Hematopoietic multipotent progenitor cell treated with erythropoietin and hydrocortisone succinate and interleukin-3 and kit ligand, for 15 days (in vitro differentiated cells): ENCODE results near the gene ZBTB7C.

Source experiments
- DNase-seq: peaks from one replicate; pipeline ENCODE4 v3.0.0-alpha.2; 2015; ENCODE audit warnings: low spot score

Gene ZBTB7C

DNA sequence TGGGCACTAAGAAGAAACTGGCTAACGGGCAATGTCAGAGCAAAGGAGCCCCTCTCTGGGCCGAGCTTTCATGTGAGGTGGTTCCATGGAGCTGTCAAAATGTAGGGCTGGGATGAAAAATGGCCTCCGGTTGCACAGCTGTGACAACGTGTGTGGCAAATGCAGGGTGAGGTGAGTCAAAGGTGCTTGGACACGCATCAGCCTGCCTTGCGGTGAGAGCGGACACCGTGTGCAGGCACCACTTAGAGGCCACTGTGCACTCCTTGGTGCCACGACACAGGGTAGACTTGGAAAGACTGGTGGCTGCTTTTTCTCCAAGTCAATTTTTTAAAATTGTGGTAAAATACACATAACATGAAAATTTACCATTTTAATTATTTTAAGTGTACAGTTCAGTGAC, 195.4 kb downstream of the ZBTB7C start:
- no peak for DNase-seq

DNA sequence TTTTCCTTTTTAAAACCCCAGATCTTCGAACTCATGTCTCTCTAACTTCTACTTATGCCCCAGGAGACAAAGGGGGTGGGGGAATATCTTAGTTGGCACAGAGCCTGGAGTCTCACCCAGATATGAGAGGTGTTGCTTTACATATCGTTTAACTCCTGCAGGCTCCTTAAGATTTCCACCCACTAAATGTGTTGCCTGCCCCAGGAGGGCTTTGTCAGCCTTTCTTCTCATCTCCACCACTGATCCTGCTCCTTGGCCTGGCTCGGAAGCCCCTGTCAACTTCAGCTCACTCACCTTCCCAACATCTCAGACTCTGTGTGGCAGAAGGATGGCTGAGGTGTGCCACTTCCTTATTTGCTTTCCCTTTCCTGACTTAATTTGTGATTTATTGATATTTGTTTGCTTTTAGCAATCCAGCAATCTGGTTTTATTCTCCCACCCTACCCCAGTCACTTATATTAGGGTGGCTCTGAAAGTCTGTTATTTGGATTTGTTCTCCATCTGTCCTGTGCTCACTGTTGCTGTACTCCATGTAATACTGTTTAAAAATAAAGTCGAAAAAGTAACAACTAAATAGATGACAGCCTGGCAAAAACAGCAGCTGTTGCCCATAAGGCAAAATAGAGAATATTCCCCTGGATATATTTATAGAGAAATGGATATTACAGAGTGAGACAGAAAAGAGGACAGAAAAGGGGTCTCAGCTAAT, 200.6 kb downstream of the ZBTB7C start:
- no peak for DNase-seq

DNA sequence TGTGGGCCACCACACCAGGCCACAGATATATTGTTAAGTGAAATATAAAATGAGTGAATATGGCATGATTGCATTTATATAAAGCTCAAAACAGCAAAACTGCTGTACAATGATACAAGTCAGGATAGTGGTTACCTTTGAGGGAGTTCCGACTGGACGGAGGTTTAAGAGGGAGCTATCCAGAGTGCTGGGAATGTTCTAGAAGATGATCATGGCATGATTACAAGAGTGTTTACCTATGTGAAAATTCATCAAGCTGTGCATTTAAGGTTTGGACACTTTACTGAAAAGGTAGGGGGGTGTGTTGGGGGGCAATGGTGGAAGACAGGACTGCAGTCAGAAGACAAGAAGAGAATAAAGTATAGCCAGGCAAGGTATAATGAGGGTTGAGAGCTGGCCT, 201.4 kb downstream of the ZBTB7C start:
- DNase-seq: no peak

DNA sequence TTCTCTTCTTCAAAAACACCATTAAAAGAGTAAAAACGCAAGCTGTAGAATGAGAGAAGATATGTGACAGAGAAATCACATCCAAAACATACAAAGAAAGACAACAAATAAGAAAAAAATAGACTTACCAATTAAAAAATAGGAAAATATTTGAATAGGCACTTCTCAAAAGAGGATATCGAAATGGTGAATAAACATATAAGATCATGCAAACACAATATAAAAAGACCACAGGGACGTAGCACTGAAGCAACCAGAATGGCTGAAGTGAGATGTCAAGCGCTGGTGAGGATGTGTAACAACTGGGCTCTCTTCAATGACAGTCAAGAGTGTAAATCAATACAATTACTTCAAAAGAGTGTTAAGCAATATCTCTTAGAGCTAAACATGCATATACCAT, 202.3 kb downstream of the ZBTB7C start:
- no peak for DNase-seq

DNA sequence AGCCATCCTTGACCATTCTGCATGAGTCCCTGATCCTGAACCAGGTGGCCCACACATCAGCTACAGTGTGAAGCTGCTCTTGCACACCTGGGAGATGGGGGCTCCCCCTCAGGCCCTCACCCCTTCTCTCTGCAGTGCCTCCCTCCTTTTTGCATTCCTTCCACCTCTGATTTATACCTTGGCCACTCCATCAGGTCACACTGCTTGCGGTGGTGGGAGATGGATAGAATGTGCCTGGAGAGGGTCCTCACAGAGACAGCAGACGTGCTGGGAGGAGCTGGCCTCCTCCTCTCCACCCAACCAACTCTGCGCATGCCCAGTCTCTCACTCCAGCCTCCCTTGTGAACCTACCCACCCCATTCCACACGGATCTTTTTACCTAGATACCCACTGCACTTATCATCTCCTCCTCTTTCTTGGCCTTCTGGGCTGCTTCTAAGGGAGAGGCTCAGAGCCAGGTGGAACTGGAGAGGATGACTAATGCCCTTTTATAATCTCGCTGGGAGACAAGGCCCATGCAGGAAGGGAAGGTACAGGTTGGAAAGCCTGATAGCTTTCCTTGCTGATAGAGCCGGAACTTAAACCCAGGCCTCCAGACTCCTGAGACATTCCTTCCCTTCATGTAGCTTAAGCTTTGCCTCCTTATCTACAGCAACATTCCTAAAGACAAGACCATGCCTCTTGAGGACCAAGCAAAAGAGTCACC, 205.1 kb downstream of the ZBTB7C start:
- no peak for DNase-seq

DNA sequence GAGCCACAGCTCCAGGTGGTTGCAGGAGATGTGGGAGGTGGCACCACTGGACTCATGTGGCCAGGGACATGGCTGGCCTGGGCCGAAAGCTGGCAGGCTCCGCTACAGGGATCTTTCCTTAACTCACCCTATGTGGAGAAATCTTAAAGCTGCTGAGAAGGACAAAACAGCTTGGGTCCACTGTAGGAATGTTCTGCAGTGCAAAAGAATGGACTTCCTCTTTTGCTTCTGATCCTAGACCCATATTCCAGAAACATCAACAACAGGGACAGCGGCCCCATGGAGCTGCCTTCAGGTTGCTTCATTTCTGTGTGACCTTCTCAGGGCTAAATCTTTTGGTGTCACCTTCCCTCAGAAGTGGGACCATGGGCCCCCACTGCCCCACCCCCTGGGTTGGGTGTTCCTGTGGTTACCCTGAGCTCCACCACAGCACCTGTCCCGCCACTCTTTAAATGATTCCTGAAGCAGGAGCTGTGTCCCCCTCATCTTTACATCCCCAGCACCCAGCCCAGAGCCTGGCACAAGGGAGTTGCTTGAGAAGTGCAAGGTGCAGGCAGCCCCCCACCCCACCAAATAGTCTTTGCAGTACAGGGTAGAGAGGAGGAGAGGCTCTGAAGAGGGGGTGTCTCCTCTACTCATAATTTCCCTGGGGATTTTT, 205.8 kb downstream of the ZBTB7C start:
- DNase-seq: no peak

DNA sequence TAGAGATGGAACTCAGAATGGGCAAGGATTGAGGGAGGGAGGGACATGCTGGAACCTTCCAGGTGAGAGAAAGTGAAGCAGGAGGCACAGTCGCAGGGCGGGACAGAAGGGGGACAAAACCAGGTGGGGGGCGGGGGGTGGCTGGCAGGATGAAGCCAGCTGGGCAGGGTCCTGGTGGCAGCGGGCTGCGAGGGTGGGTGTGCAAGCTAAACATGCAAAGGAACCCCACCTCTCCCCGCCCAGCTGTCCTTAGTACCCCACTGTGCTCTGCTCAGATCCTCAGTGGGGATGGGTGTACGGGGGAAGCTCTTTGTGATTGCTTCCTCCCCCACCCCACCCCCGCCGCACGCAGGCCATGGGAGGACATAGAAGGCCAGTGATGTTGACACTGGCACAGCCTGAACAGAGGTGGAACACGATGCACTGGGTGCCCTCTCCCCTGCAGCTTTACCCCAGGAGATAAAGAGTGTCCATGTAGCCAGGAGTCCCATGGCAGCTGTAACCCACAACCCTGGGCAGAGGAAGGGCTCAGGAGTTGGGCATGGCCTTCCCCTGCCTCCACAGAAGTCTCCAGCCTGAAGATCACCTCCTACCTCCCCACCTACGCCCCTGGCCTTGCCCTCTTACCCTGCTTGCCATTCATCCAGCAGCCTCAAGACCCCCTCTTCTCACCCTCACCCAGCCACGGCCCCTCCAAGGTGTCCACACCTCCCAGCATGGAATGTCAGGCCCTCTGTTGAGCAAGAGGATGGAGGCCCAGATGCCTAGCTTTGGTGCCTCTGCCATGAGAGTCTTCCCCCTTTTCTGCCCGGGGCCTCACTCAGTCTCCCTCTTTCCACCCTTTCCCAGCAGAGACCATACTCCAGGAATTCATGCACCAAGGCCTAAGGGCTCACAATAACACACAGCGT, 206.6 kb downstream of the ZBTB7C start:
- no peak for DNase-seq

DNA sequence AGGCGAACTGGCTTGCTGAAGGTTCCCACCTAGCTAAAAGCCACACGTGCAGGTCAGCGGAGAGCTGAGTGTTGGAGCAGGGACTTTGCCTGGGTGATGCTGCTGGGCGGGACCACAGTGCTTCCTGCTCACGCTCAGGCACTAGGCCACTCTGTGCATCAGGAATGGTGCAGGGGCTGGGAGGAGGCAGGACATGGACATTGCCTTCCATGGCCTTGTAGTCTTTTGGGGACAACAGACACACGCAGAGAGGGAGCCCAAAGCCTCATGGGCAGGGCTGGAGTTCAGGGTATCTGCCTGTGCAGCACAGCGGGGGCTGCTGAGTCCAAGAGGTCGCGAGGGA, 207.2 kb downstream of the ZBTB7C start:
- DNase-seq: no peak

DNA sequence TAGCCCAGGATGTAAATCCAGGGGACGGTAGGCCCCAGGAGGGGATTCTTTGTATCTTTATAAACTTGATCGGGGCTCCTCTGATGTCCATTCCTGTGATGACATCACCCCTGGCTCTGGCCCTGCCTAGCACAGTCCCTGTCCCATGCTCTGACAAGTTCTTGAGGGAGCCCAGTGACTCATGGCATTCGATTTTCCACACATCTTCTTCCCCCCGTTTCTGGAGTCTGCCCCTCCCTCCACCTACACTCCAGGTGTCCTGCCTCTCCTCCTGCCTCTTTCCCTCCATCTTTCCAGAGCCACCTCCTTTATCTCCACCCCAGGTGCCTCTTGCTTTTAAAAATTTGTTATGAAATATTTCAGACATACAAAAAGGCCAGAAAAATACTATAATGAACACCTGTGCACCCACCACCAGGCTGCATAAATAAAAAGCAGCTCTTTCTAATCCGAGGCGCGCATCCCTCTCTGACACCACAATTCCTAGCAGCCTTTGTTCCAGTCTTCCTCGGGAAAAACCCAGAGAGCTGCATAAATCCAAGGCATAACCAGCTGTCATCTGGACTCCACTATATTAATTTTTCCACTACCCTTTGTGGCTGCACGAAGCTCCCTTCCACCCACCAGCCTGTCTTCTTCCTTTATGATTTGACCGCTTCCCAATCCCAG, 207.7 kb downstream of the ZBTB7C start:
- DNase-seq: no peak

DNA sequence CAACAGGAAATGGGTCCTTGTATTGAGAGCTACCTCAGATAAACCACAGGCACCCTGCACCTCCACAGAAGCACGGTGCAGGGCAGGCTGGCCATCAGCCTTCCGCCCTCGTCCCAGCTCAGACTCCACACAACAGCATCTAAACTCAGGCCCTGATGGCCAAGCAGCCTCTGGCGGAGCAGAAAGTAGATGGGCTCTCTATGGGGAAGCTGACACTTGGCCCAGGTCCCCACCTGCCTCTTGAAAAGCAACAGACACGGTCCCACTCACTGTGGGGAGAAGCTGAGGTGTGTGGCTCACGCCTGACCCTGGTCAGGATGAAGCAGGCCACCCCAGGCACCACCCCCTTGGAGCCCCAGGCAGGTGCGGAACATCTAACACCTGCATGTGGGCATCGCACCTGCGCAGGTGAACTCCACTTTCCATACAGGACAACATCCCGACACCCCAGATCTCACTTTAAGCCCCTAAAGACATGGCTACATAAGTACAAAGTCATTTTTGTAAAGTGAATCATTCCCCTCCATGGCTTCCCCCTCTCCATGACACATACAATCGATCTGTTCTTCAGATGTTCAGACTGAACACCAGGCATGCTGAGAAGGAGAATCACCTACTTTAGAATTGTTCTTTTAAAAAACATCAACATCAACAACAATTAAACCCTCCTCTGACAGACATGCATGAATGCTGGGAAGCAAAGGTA, 208.4 kb downstream of the ZBTB7C start:
- DNase-seq: no peak

DNA sequence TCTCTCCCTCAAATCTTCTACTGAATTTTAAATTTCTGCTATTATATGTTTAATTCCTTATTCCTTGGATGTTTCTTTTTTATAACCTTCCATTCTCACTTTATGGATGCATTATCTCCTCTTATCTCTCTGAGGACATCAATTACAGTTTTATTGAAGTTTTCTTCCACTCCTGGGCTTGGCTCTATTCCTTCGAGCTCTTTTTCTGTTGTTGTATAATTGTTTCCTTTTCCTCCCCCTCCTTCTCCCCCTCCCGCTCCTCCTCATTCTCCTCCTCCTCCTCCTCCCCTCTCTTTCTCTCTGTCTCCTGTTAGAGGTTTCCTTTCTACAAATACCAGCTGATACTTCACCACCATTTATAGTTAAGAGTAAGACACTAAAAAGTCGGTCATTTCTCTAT, 209.8 kb downstream of the ZBTB7C start:
- DNase-seq: no peak

DNA sequence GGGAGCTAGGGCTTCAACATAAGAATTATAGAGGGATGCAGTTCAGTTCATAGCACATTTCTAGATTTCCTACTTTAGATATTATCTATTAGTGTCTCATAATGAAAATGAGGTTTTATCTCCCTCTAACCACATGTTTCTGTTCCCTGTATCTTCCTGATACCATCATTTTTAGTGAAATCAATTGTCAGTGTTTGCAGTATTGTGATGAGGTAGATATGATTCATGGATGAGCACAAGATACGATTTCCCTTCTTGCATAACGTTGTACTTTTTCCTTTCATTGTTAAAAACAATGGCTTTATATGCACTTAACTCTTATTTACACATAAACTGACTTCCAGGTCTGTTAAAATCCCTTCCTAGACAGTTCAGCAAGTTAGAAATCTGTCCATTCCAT, 211.4 kb downstream of the ZBTB7C start:
- DNase-seq: no peak

DNA sequence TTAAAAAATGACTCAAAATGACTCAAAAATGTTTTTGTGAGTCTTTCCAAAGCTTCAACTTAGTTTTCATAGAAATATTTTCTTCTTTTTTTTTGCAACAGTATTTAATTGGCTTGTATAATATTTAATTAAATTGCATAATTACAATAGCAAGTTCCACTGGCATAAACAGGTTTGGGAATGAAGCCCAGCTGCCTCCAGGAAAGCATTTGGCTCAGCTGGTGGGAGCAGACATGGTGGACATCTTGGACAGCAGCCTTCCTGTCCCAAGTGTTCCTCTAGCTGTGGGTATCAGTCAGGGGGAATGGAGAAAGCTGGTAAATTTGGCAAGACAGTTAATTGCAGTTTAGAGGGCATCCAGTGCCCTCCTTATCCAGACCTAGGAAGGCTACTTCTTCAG, 213.4 kb downstream of the ZBTB7C start:
- no peak for DNase-seq

DNA sequence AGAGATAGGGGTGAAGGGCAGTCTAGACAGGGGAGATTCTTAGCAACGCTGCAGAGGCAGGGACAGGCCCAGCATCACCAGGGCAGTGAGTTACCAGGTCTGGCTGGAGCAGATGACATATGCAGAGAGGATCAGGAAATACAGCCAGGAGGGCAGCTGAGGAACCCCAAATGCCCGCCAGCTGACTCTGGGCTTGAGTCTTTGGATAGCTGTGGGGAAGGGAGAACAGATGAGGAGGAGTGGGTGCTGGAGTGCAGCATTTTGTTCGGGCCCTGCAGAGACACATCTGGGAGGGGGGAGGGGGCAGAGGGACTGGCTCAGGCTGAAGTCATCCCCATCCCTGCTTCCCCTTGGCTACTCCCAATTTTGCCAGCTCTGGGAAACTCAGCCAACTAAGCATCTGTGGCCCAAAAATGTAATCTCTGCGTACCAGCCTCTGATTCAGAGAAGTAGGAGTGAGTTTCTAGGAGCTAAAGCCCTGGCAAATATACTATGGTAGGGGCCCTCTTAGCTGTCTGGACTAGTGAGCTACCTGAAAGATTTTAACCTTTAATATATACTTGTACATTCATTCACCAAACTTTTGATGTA, 214.5 kb downstream of the ZBTB7C start:
- DNase-seq: no peak

DNA sequence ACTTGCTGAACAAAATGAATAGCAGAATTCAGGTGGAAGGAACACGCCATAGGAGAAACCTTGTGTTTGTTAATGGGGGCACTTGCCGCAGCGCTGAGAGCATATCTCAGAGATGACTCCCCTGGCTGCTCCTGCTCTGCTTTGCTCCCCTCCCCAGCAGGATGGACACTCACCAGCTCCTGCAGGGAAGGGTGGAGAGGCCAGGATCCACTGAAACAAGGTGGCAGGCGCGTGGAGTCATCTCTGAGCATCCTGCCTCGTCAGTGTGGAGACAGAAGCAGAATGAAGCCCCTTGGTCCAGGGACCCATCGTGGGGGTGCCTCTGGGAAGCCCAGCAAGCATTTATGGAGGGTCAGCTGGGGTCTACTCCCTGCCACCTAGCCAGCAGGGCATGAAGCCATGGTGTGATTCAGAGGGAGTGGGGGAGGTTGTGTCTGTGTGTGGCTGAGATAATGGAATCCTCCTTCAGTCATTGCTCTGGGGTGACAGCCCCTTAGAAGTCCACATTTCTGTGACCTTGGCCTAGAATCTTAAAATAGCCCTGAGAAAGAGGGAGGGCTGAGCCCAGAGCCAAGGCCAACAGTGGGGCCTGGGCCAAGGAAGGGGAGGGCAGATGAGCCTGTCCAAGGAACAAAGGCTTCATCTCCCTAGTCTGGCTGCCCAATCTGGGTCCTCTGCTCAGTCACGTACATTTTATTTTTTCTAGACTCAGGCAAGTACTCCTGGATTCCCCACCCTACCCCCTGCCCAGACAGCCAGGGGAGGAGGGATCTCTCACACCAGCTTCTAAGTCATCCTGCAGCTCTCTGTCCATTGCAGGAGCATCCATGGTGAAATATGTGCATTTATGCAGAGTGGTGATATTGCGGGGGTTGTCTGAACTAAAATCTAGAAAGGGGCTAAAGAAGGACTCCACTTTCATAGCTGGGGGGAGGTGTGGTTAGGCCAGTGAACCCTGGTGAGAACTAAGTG, 215.4 kb downstream of the ZBTB7C start:
- no peak for DNase-seq

DNA sequence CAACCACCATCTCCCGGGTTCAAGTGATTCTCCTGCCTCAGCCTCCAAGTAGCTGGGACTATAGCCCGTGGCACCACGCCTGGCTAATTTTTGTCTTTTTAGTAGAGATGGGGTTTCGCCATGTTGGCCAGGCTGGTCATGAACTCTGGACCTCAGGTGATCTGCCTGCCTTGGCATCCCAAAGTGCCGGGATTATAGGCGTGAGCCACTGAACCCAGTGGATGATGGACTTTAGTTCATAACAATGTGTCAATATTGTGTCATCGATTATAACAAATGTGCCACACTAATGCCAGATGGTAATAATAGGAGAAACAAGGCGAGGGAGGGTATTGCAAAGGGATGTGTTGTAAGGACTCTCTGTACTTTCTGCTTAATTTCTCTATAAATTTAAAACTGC, 216.6 kb downstream of the ZBTB7C start:
- no peak for DNase-seq

DNA sequence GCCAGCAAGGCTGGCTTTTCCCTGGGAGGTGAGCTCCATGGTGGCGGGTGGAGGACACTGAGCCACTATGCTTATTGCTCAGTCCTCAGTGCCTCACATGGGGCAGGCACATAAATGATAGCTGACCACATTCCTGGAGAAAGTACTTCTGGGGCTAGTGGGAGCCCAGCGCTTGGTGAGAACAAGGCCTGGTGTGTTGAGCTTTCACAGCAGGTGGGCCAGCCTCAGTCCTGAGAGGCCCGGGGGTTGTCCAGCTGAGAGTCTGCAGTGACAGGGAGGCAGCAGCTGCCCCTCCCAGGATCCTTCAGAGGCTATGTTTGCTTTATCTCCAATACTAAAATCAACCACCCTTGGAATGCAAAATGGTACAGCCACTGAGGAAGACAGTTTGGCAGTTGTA, 217.7 kb downstream of the ZBTB7C start:
- DNase-seq: no peak

DNA sequence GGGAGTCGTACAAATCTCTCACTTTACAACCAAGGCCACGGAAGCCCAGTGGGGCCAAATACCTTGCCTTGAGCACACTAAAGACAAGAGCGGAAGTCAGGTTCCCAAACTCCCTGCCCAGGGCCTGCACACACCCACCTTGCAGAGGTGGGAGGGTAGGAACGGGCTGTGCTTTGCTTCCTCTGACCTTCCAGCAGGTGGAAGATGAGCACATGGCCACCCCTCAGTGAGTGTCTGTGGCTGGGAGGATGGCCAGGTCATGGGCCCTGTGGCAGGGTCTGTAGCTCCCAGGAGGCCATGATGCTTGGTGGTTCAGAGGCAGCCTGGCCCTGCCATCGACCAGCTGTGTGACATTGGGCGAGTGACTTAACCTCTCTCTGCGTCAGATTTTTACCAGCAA, 218.2 kb downstream of the ZBTB7C start:
- no peak for DNase-seq

DNA sequence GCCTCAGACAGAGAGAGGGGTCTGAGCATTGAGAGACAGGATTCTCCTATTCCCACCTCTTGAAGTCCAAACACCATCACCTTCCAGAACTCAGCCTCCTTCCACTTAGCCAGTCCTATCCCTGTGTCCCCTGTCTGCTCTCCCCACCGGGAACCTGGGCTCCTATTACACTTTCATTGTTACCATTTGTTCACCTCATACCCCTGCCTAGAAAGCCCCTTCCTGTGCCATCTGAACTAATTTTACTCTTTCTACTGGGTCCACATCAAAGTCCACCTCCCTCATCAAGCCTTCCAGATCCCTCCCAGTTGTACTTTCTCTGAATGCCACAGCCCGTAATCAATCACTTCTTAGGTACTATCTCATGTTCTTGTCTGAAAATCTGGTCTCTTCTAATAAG, 220.6 kb downstream of the ZBTB7C start:
- DNase-seq: no peak

DNA sequence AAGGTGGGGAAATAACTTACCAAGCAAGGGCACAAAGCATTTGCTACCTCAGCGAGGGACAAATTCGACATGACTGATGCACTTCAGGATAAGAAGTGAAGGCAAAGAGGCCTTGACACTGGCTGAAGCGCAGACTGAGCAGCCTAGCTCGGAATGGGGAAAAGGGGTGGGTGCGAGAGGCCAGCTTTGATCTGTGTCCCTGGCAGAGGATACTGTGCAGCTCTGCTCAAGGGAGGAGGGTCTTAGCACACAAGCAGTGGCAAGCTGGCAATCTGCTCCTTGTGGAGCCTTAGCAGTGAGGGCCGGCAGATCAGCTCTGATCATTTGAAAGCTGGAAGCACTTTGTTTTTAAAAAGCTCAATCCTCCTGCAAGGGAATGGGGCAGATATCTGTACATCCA, 222.3 kb downstream of the ZBTB7C start:
- DNase-seq: no peak
